Measurements from ENCODE around the gene SLC2A6. TPM values are rescaled to one million over a fixed set of nuclear protein-coding genes. Genes with fewer than 3 reads are reported as not detected.

SLC2A6 gene
- total RNA-seq, 1 donor from 2014 or later, result 2.6 TPM

- Histone ChIP-seq H3K4me3 (ENCODE audit: low read depth, low read length) (no peak overlapping the region), H3K36me3 (ENCODE audit: control insufficient read depth, insufficient read depth, low read length) (peaks cover 3% of the 10 kb centered on the region), H3K27me3 (ENCODE audit: control insufficient read depth, insufficient read depth, low read length) (no peaks in the 10 kb centered on the region)
- FAIRE-seq (no peak), DNase-seq (ENCODE audit: low read depth) (no peak)
- TF ChIP-seq, protein P1, sequence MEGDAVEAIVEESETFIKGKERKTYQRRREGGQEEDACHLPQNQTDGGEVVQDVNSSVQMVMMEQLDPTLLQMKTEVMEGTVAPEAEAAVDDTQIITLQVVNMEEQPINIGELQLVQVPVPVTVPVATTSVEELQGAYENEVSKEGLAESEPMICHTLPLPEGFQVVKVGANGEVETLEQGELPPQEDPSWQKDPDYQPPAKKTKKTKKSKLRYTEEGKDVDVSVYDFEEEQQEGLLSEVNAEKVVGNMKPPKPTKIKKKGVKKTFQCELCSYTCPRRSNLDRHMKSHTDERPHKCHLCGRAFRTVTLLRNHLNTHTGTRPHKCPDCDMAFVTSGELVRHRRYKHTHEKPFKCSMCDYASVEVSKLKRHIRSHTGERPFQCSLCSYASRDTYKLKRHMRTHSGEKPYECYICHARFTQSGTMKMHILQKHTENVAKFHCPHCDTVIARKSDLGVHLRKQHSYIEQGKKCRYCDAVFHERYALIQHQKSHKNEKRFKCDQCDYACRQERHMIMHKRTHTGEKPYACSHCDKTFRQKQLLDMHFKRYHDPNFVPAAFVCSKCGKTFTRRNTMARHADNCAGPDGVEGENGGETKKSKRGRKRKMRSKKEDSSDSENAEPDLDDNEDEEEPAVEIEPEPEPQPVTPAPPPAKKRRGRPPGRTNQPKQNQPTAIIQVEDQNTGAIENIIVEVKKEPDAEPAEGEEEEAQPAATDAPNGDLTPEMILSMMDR (IDR thresholded peaks at IDR 0.05; ENCODE audit: insufficient read depth, low read length, severe bottlenecking), result no peak
Observed at GRCh38 chr9:133470427-133470924, 8.4 kb downstream of the SLC2A6 start.

GRCh38 chr9:133468777-133469421, 10.0 kb downstream of the SLC2A6 start:
- TF ChIP-seq, protein P1 (IDR thresholded peaks at IDR 0.05; ENCODE audit: insufficient read depth, low read length, severe bottlenecking), result no peak
- no peak for FAIRE-seq

DNA sequence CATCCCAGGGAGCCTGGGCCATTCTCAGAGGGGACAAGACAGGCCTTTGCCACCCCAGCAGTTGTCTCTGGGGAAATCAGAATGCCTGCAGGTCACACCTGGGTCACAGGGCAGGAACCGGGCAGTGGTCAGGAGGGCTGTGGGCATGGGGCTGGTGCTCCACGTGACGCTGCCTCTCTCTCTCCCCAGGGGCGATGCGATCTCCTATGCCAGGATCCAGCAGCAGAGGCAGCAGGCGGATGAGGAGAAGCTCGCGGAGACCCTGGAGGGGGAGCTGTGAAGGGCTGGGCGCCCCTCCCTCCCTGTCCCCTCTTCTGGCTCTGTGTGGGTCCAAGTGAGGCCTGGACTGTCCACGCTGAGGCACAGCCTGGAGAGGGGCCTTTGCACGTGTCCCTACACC, 10.5 kb downstream of the SLC2A6 start:
- TF ChIP-seq, protein P1 (IDR thresholded peaks at IDR 0.05; ENCODE audit: insufficient read depth, low read length, severe bottlenecking), result no peak
- DNase-seq (ENCODE audit: low read depth), result no peak
- Histone ChIP-seq H3K36me3 (ENCODE audit: control insufficient read depth, insufficient read depth, low read length) (peaks cover 3% of the 10 kb centered on the region), H3K27me3 (ENCODE audit: control insufficient read depth, insufficient read depth, low read length) (no peaks in the 10 kb centered on the region), H3K4me3 (ENCODE audit: low read depth, low read length) (no peak overlapping the region)
- FAIRE-seq, result no peak

More at GRCh38 chr9:133468777-133469421, 10.0 kb downstream of the SLC2A6 start:
- Histone ChIP-seq H3K4me3 (ENCODE audit: low read depth, low read length) (no peak overlapping the region), H3K36me3 (ENCODE audit: control insufficient read depth, insufficient read depth, low read length) (peaks cover 3% of the 10 kb centered on the region), H3K27me3 (ENCODE audit: control insufficient read depth, insufficient read depth, low read length) (no peaks in the 10 kb centered on the region)
- DNase-seq (ENCODE audit: low read depth), result no peak

DNA sequence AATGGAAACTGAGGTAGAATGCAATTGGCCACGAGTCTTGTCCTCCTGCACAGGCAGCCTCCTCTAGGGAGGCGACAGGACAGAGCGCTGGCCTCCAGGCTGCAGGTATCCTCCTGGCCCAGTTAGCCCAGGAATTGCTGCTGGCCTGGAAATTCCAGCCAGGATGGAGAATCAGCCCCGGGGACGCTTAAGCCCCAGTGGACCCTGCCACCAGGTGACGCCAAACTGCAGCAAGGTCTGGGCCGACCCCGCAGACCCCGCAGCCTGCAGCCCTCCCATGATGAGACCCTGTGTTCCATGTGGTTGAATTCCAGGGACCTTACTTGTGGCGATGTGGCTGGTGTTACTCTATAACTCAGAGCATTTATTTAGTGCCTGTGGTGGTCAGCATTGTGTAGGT, 11.8 kb downstream of the SLC2A6 start:
- H3K27me3 ChIP-seq (ENCODE audit: control insufficient read depth, insufficient read depth, low read length), result no peaks in the 10 kb centered on the region
- FAIRE-seq (no peak), DNase-seq (ENCODE audit: low read depth) (no peak)
- TF ChIP-seq, protein P1 (IDR thresholded peaks at IDR 0.05; ENCODE audit: insufficient read depth, low read length, severe bottlenecking), result no peak
- H3K36me3 ChIP-seq (ENCODE audit: control insufficient read depth, insufficient read depth, low read length), result peaks cover 3% of the 10 kb centered on the region
- no peak overlapping the region for H3K4me3 ChIP-seq (ENCODE audit: low read depth, low read length)

DNA sequence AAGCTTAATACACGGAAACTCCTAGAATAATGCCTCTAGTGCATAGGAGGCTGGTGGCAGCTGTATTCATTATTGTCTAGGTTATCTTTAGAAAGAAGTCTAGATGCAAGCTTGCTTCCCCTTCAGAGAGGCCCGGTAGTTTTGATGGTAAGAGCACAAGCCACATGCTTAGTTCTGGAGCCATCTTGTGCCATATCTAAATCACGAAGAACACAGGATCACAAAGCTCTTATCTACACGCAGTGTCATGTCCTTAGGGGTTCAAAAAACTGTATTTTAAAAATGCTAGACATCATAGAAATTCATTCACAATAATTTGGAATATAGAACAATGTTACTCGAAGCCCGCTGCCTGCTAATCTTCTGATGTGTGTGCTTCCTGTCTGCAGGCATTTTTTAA, 12.9 kb downstream of the SLC2A6 start:
- Histone ChIP-seq H3K36me3 (ENCODE audit: control insufficient read depth, insufficient read depth, low read length) (peaks cover 1% of the 10 kb centered on the region), H3K4me3 (ENCODE audit: low read depth, low read length) (no peak overlapping the region), H3K27me3 (ENCODE audit: control insufficient read depth, insufficient read depth, low read length) (no peaks in the 10 kb centered on the region)
- FAIRE-seq, result no peak
- DNase-seq (ENCODE audit: low read depth), result no peak
- TF ChIP-seq, protein P1 (IDR thresholded peaks at IDR 0.05; ENCODE audit: insufficient read depth, low read length, severe bottlenecking), result no peak

- Histone ChIP-seq H3K4me3 (ENCODE audit: low read depth, low read length) (no peak overlapping the region), H3K36me3 (ENCODE audit: control insufficient read depth, insufficient read depth, low read length) (peaks cover 1% of the 10 kb centered on the region), H3K27me3 (ENCODE audit: control insufficient read depth, insufficient read depth, low read length) (no peaks in the 10 kb centered on the region)
- no peak for DNase-seq (ENCODE audit: low read depth)
- TF ChIP-seq, protein P1 (IDR thresholded peaks at IDR 0.05; ENCODE audit: insufficient read depth, low read length, severe bottlenecking), result no peak
- FAIRE-seq, result no peak
Observed at GRCh38 chr9:133464638-133465037, 14.3 kb downstream of the SLC2A6 start.
